Muscle layer of colon (tissue), 2 donors: ENCODE results near the gene KIF20A.
"Not testable (repeated sequence)": the region's sequence is repeated elsewhere in the genome, so short reads cannot be mapped to it uniquely, and the experiment has no call there.

Experiments used
- H3K27ac ChIP-seq: one replicate; pipeline ENCODE4 v1.7.0; 2013; ENCODE audit warnings: low read depth, mild to moderate bottlenecking, low read length, moderate library complexity
- H3K27me3 ChIP-seq, 2 donors: one replicate each; pipeline ENCODE4 v1.7.0; 2013; ENCODE audit warnings: low read length in 2 of 2, mild to moderate bottlenecking in 2 of 2; ENCODE audit not compliant: insufficient read depth in 2 of 2, control insufficient read depth in 1 of 2
- H3K36me3 ChIP-seq: one replicate; pipeline ENCODE4 v1.7.0; 2013; ENCODE audit warnings: mild to moderate bottlenecking, low read length; ENCODE audit not compliant: insufficient read depth
- H3K4me1 ChIP-seq: one replicate; pipeline ENCODE4 v1.7.0; 2013; ENCODE audit warnings: mild to moderate bottlenecking, low read length; ENCODE audit not compliant: insufficient read depth
- H3K4me3 ChIP-seq, 2 donors: one replicate each; pipeline ENCODE4 v1.7.0; 2013; ENCODE audit warnings: low read length in 2 of 2, low read depth in 1 of 2, mild to moderate bottlenecking in 1 of 2, moderate library complexity in 1 of 2
- H3K9ac ChIP-seq: one replicate; pipeline ENCODE4 v1.7.0; 2013; ENCODE audit warnings: low read length
- H3K9me3 ChIP-seq: one replicate; pipeline ENCODE4 v1.7.0; 2013; ENCODE audit warnings: mild to moderate bottlenecking, low read length
- donor health status: abdominal sarcoma.
- donor health status: Adenocarcinoma of cecum.

KIF20A gene

DNA sequence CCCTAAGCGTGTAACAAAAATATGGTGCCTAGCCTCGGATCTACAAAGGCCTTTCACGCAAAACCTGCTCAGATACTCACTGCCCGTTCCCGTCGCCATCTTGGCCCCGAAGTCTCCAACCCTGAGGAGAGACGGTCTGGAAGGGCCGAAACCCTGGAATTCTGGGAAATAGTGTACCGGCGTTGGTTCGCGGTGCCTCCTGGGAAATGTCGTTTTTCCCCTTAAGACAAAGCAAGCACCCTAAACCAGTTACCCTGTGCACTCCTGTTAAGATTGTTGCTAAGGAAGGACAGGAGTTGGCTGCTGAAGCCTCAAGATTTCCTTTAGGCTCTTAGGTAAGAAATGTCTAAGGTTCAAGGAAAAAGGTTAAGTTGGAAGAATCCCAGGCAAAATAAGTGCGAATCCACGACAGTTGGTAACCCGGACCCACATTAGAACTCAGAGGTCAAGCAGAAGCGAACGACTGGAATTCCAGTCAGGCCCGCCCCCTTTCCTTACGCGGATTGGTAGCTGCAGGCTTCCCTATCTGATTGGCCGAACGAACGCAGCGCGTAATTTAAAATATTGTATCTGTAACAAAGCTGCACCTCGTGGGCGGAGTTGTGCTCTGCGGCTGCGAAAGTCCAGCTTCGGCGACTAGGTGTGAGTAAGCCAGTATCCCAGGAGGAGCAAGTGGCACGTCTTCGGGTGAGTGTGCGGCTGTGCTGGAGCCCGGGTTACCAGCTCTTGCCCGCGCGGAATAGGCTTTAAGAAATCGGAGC is at the start of gene KIF20A, which contains the start of gene BRD8:
KIF20A (plus strand) TSS at position 597 of the 761 bp plus-strand sequence. CDS start 569 bp downstream, outside the sequence.
BRD8 (minus strand) TSS at position 115 of the 761 bp plus-strand sequence; CDS start at position 99, 16 bp downstream.
- Histone ChIP-seq H3K27me3 (no peaks in the 10 kb centered on the region), H3K9ac (peak within 1 kb of the TSS; percentile 66), H3K9me3 (no peaks in the 10 kb centered on the region), H3K36me3 (peaks cover 15% of the 10 kb centered on the region), H3K4me3 (peak within 1 kb of the TSS; percentile 48 to 97), H3K27ac (peak within 1 kb of the TSS; percentile 84), H3K4me1 (peaks cover 14% of the 10 kb centered on the region)

DNA sequence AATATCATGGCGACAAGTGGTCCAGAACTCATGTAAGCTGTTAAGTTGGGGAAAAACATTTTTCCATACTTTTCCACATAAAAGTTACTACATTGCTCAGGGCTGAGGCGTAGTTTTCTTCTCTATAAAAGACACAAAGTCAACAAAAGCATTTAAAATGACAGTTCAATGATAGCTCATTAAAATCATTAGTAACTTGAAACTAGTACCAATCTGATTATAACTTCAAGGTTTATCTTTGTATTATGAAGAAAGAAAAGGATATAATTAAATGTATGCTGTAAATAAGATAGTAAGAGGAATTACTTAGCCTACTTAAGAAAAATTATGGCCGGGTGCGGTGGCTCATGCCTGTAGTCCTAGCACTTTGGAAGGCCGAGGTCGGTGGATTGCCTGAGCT is 49.6 kb upstream of the KIF20A start:
- no peaks in the 10 kb centered on the region for H3K36me3 ChIP-seq
- no peaks in the 10 kb centered on the region for H3K27me3 ChIP-seq
- no peaks in the 10 kb centered on the region for H3K9me3 ChIP-seq
- no peak overlapping the region for H3K27ac ChIP-seq
- no peak overlapping the region for H3K4me3 ChIP-seq
- no peaks in the 10 kb centered on the region for H3K4me1 ChIP-seq
- H3K9ac ChIP-seq = no peak overlapping the region

DNA sequence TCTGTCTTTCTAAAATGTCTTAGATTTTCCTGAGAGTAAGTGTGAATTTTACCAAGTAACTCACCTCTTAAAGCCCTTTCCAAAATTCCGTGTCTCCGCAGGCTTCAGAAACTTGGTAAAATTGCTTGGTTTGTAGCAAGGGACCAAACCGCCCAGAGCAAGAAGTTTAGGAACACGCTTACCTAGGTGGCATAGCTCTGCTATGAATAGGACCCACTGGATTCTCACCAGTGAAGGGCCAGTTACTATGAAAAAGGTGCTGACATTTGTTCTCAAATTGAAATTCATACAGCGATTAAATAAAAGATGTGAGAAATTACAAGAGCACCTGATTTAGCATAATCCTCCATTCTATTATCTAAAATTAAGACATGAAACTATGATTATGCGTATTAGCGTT is 46.4 kb upstream of the KIF20A start:
- Histone ChIP-seq H3K27me3 (no peaks in the 10 kb centered on the region), H3K4me3 (no peak overlapping the region), H3K27ac (no peak overlapping the region), H3K9ac (no peak overlapping the region), H3K9me3 (no peaks in the 10 kb centered on the region), H3K4me1 (no peaks in the 10 kb centered on the region), H3K36me3 (no peaks in the 10 kb centered on the region)

DNA sequence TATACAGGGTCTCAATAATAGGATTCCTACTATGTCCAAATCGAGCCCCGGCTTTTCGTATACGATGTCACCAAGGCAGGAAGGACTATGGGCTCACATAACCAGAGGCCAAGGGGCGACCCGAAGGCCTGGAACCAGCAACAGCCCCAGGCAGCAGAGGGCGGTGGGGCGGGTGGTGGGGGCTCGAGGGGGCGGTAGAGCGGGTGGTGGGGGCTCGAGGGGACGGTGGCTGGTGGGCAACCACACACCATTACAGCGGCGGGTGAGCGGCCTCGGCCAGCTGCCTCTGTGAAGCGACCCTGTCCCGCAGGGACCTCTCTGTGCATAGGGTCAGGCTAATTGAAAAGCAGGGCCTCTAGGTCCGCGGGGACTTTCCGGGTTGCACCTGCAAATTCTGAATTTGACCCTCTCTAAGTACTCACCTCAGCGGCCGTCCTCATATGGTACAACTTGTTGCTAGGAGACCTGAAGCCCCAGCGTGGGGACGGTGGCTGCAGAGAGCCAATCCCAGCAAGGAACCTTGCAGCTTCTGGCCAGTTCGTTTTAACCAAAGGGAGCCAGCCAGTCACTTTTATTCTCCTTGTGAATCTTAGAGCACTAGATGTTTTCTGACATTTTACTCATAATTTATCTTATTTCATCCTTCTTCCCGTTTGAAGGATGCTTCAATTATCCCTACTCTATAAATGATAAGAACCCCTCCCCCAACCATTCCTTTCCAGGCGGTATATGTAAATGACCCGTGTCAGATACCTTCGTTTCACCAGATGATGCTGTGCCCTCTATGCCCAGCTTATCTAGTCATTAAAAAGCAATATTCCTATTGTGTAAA is 39.7 kb upstream of the KIF20A start, which contains the start of gene NME5:
NME5 (minus strand) TSS at position 480 of the 832 bp plus-strand sequence. CDS start 648 bp downstream, outside the sequence.
- Histone ChIP-seq H3K27me3 (no peaks in the 10 kb centered on the region), H3K9ac (no peak within 1 kb of the TSS), H3K4me1 (peaks cover 4% of the 10 kb centered on the region), H3K4me3 (peak within 1 kb of the TSS; percentile 12 to 74), H3K9me3 (no peaks in the 10 kb centered on the region), H3K36me3 (no peaks in the 10 kb centered on the region), H3K27ac (no peak within 1 kb of the TSS)

DNA sequence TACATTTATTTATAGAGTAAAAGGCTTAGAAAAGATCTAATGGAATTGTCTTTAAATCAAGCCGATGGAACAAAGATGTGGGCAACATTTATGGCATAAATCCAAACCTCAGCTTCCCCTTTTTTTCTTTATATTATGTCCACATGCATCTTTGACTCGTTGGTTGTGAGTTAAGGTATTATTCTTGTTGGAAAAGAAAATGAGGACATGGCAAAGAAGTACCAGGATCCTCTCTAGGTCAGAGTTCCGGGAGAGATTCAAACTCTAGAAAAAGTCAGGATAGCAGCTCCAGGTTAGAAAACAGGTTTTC is 39.2 kb upstream of the KIF20A start:
- H3K4me3 ChIP-seq = peak overlapping the region; percentile 12 to 74
- H3K9ac ChIP-seq = no peak overlapping the region
- peaks cover 4% of the 10 kb centered on the region for H3K4me1 ChIP-seq
- no peak overlapping the region for H3K27ac ChIP-seq
- no peaks in the 10 kb centered on the region for H3K9me3 ChIP-seq
- H3K27me3 ChIP-seq = no peaks in the 10 kb centered on the region
- H3K36me3 ChIP-seq = no peaks in the 10 kb centered on the region

DNA sequence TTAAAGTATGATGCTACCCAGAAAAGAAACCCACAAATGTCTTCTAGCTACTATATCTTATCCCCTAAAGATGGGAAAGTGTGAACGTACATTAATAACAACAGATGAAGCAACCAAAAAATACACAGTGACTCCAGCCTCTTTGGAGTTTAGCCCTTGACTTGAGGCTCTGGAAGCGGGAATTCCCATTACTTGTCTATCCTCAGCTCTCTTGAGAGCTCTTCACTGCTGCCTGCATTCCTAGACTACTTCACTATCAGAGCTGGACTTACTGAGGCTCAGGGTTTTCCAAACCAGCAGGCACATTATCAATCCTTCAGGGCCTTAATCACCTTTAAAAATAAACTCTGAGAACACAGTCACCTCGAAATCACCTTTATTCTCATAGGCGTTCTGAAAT is 38.6 kb upstream of the KIF20A start:
- Histone ChIP-seq H3K4me3 (no peak overlapping the region), H3K27me3 (no peaks in the 10 kb centered on the region), H3K9me3 (no peaks in the 10 kb centered on the region), H3K9ac (no peak overlapping the region), H3K27ac (no peak overlapping the region), H3K36me3 (no peaks in the 10 kb centered on the region), H3K4me1 (peaks cover 4% of the 10 kb centered on the region)

DNA sequence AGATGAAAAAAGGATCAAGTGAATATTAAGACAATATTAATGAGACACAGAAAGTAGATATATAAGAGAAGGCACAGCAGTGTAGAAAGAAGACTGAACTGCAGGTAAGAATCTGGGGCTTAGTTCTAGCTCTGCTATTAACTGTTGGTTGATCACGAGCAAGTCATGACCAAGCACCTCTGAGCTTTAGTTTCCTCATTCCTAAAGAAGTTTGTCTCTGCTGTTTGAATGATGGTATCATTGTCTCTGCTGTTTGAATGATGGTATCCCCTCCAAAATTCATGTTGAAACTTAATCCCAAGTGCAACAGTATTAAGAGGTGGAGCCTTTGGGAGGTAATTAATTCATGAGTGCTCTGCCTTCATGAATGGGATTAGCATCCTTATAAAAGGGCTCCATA is 37.2 kb upstream of the KIF20A start:
- H3K4me3 ChIP-seq = no peak overlapping the region
- H3K27ac ChIP-seq = no peak overlapping the region
- peaks cover 4% of the 10 kb centered on the region for H3K4me1 ChIP-seq
- H3K9ac ChIP-seq = no peak overlapping the region
- H3K36me3 ChIP-seq = no peaks in the 10 kb centered on the region
- H3K9me3 ChIP-seq = no peaks in the 10 kb centered on the region
- no peaks in the 10 kb centered on the region for H3K27me3 ChIP-seq

DNA sequence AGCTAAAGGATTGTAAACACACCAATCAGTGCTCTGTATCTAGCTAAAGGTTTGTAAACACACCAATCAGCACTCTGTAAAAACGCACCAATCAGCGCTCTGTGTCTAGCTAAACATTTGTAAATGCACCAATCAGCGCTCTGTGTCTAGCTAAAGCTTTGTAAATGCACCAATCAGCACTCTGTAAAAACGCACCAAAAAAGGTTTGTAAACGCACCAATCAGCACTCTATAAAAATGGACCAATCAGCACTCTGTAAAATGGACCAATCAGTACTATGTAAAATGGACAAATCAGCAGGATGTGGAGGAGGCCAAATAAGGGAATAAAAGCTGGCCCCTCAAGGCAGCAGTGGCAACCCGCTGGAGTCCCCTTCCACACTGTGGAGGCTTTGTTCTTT is 35.3 kb upstream of the KIF20A start:
- H3K27me3 ChIP-seq, H3K36me3 ChIP-seq, H3K4me1 ChIP-seq, H3K27ac ChIP-seq, H3K9me3 ChIP-seq, H3K4me3 ChIP-seq, H3K9ac ChIP-seq: not testable (repeated sequence)

DNA sequence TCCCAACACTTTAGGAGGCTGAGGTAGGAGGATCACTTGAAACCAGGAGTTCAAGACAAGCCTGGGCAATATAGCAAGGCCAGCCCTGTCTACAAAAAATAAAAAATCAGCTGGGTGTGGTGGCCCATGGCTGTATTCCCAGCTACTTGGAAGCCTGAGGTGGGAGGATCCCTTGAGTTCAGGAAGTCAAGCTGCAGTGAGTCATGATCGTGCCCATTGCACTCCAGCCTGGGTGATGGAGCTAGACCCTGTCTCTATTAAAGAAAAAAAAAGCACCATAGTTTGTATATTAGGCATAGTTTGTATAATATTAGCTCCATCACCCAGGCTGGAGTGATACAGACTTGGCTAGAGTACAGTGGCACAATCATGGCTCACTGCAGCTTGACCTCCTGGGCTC is 30.1 kb upstream of the KIF20A start:
- Histone ChIP-seq H3K27ac (no peak overlapping the region), H3K9ac (no peak overlapping the region), H3K4me3 (no peak overlapping the region), H3K4me1 (no peaks in the 10 kb centered on the region), H3K9me3 (no peaks in the 10 kb centered on the region), H3K36me3 (no peaks in the 10 kb centered on the region), H3K27me3 (no peaks in the 10 kb centered on the region)

DNA sequence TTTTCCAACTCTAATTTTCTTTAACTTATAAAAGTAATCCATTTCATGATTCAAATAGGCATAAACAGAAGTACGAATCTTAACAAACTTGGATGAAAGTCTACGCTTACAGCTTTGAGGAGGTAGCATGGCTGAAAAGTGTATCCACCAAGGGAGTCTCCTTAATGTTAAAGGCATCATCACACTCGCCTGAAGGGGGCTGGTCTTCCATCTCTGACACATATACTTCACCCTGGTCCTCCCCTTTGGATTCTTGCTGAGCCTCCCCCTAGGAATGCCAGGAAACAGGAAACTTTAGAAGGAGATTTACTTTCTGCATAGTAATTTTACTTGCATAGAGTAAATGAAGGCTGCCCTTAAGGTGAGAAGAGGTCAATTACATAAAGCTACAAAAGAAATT is 29.4 kb upstream of the KIF20A start:
- Histone ChIP-seq H3K9me3 (no peaks in the 10 kb centered on the region), H3K27me3 (no peaks in the 10 kb centered on the region), H3K9ac (no peak overlapping the region), H3K4me1 (no peaks in the 10 kb centered on the region), H3K36me3 (no peaks in the 10 kb centered on the region), H3K27ac (no peak overlapping the region), H3K4me3 (no peak overlapping the region)

DNA sequence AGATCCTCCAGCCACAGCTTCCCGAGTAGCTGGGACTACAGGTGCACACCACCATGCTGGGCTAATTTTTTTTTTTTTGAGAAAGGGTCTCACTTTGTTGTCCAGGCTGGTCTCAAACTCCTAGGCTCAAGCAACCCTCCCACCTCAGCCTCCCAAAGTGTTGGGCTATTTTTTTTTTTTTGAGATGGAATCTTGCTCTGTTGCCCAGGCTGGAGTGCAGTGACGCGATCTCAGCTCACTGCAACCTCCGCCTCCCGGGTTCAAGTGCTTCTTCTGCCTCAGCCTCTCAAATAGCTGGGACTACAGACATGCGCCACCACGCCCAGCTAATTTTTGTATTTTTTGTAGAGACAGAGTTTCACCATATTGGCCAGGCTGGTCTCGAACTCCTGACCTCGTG is 22.9 kb upstream of the KIF20A start:
- not testable (repeated sequence) for H3K9ac ChIP-seq, H3K4me1 ChIP-seq, H3K27ac ChIP-seq, H3K27me3 ChIP-seq, H3K4me3 ChIP-seq, H3K9me3 ChIP-seq
- H3K36me3 ChIP-seq = peaks cover 44% of the 10 kb centered on the region
